GM10847 (cell line): ENCODE data around the gene PYGO2.

ENCODE experiments used
- POLR2A ChIP-seq: IDR thresholded peaks from 2 replicates; pipeline ENCODE4 v1.6.1; 2011; ENCODE audit not compliant: insufficient read length; ENCODE audit errors: extremely low read depth

Gene PYGO2

DNA sequence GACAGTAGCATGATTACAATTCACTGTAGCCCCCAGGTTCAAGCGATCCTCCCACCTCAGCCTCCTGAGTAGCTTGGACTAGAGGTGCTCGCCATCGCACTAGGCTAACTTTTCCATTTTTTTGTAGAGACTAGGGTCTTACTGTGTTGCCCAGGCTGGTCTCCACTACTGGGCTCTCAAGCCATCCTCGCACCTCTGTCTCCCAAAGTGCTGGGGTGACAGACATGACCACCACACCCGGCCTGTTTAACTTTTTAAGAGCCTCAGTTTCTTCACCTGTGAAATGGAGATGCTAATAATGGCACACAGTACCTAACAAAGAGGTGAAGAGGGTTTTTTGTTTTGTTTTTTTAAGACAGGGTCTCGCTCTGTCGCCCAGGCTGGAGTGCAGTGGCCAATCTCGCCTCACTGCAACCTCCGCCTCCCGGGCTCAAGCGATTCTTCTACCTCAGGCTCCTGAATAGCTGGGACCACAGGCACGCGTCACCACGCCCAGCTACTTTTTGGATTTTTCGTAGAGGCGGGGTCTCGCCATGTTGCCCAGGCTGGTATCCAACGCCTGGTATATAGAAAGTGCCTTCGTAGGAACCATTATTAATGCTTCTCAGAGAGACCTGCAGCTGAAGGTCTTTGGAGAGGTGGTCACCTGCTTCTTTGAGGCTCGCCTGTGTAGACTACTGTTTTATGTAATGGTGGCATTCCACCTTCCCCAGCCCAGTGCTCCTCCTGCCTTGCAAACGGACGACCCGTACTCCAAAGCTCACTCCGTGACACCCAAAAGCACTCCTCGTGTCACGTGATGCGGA is 25.6 kb downstream of the PYGO2 start:
- no peak for TF ChIP-seq POLR2A

DNA sequence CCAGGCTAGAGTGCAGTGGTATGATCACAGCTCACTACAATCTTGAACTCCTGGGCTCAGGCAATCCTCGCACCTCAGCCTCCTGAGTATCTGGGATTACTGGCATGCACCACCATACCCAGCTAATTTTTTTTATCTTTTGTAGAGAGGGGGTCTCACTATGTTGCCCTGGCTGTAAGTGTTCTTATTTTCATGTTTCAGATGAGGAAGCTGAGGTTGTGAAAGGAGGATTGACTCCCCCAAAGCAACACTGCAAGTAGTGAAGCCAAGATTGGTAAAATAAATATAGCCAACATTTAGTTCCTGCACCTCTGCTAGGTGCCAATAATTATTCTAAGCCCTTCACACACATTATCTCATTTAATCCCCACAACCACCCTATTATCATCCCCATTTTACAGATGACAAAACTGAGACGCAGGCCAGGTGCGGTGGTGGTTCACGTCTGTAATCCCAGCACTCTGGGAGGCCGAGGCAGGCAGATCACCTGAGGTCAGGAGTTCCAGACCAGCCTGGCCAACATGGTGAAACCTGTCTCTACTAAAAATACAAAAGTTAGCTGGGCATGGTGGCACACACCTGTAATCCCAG is 27.1 kb downstream of the PYGO2 start:
- no peak for TF ChIP-seq POLR2A

DNA sequence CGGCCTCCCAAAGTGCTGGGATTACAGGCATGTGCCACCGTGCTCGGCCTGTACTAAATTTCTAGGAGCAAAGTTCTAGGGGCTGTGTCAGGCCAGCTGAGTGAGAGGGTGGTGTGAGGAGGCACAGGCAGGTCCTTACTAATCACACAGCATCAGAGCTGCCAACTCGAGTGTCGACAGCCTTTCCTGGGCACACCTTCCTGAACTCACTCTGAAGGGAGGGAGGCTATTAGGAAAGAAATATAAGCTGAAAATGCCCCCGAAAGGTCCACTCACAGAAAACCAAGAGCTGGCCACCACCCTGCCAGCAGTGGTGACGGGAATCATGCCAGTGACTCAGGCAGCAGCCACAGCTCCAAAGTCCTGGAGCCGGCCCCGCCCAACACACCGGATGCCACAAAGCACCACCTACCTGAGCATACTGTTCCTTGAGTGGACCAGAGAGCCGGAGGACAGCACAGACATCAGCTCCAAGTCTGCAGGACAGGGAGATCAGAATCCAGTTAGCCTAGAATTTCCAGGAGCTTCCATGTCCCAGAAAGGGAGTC is 29.6 kb downstream of the PYGO2 start:
- no peak for TF ChIP-seq POLR2A

DNA sequence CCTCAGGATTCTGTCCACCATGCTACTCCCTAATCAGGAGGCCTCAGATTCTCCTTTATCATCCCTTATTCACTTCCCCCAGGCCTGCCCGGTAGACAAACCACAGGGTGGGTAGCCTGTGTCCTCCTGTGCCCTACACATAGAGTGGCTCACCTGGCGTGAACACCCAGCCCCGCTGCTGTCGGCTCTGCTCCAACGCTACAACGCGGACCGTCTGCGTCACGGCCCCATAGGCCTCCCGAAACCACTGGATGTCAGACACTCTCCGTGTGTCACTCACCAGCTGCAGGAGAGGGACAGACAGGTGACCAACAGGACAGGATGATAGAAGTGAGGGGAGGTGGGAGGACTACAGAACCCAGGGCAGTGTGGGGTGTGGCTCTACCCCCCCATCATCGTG is 35.4 kb downstream of the PYGO2 start:
- no peak for TF ChIP-seq POLR2A

DNA sequence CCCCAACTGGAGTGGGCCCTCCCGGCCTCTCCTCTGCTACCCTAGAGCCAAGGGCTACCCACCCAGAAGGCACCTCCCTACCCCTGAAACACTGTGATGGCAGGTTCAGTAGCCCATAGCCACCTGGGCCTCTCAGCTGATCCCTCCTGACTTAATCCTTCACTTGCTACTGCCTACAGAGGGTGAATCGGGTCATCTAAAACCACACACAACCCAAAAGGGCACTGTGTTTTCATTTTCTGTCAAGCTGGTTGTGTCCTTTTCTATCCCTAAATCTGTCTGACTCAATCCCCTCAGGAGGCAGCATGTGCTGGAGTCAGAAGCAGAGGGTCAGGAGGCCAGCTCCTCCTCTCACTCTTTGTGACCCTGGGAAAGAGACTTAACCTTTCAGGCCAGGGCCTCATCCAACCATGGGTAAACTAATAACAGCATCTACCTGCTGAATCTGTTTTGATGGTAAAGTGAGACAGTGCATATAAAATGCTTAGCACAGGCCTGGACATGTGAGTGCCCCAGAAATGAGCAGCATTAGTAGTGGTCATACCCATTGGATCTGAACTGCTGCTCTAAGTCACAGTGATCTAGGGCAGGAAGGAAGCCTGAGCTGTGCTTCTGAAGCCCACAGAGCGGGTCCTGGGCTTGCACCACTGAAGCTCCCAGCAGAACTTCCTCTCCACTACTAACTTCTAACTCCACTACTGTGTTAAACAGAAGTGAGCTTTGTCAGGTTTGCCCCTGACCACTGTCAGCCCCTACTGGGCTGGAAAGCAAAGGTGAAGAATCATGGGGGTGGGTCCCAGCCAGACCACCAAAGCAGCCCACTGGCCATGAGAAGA is 36.0 kb downstream of the PYGO2 start:
- no peak for TF ChIP-seq POLR2A

DNA sequence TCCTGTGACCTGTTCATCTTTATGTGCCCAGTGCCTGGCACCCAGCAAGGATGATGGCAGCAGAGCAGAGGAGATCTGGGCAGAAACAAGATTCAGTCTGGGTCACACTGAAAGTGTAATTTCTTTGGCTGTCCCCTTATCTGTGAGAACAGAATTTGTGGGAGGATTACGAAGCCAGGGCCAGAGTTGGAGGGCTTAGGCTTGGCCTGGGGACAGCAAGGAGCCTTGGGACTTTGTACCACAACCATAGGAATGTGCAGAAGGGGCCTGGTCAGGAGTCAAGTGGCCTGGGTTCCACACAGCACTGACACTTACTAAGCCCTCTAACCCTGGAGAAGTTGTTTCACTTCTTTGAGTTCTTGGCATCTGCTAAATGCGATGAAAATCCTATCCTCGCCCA is 37.9 kb downstream of the PYGO2 start:
- TF ChIP-seq POLR2A, result no peak

DNA sequence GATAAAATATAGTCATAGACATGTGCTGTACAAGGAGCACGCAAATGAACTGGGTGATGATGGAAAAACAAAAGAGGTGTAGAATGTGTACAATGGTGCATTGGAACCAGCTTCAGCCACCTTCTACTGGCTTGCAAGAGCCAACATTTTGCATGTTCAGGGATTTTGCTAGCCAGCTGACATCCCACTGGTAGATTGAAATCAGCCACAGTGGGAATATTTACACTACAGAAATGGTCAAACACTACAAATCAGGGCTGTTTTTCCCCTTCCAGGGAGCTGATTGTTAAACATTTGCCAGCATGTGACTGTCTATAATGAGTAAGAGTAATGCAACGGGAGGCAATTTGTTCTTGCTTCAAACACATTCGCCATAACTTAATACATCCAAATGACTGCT is 48.3 kb downstream of the PYGO2 start:
- no peak for TF ChIP-seq POLR2A

DNA sequence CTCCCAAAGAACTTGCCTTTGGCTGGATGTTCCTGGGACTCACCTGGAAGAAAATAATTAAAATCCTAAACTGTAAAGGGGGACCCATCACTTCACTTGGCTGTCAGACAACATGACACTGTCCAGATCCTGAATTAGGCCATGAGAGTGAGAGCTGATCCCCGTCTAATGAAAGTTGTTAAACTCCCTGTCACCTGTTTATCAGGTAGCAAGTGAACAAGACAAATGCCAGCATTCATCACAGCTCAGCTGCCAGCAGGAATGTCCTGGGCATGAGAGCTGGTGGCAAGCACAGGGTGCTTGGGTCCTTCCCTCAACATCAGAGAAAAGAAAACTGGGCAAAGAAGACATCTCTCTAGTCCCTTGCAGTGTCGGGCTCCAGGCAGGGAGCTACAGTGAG is 48.8 kb downstream of the PYGO2 start:
- TF ChIP-seq POLR2A, result no peak

DNA sequence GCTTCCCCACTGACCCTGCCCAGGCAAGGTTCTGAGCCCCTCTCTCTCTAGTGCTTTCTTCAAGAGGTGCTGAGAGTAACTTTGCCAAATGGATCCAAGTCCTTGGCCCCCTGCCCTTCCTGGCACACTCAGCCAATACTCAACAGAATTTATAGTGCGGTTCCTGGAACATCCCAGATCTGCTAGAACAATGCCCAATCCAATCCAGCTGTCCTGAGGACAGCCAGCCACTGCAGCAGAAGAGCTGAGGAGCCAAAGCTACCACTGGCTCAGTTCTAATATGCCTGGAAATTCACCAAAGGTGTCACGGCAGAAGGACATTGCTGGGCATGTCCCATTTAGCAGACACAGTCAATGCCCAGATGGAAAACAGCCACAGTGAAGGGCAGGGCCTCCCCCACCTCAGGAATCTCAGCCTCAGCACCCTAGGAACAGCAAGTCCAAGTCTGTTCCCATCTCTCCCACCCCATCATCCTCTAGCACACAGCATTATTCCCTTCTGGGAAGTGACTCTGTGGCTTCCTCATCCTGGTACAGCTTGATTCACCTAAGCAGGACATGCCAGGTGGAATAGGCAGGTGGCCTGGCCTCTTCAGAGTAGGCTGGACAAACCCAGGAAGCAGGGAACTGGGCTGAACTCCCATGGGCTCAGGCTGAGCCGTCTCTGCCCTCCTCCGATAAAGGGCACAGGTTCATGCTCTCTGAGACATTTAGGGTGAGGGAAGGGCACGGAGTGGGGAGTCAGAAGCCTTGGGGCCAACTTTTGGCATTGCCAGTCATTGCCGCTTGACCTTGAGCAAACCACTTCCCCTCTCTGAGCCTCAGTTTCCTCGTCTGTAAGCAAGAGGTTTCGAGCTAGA is 49.7 kb downstream of the PYGO2 start:
- TF ChIP-seq POLR2A, result no peak

DNA sequence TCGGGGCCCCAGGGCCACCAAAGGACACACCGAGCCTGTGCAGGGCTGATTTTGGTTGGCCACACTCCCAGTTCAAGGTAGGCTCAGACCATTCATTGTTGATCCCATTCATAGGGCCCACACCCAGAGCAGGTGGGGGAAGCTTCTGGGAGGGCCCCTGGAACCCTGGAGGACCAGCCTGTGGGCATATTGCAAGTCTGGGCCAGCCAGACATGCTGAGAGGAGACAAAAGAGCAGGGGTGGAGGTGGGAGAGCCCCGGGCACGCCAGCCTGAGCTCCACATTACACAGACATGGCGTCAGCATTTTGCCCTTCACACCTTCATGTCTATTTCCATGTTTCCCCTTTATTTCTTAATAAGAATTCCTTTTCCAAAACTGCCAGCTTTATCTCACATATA is 50.7 kb downstream of the PYGO2 start:
- no peak for TF ChIP-seq POLR2A

DNA sequence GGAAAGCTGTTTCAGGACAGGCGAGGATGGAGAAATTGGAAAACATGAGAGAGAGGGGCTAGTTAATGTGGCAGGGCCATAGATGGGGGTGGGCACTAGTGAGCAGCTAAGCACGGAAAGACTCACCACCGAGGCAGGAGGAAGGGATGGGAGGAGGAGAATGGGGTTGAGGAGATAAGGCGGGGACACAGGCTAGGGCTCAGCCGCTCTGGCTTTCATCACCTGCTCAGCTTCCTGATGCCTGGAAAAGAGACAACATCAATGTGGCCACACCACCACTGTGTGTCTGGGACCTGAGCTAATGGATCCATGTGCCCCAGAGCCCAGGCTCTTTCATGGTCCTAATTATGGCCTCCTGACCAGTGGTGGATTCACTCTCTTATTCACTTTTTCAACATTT is 52.6 kb downstream of the PYGO2 start:
- no peak for TF ChIP-seq POLR2A
